ENCODE data around the gene PLCD3. TPM values are rescaled to one million over a fixed set of nuclear protein-coding genes. Genes with fewer than 3 reads are reported as not detected.

The PLCD3 gene
- total and polyA plus RNA-seq, 9 of the 15 experiments (the other 6 are each of a cell fraction or from before 2014, with no cell fraction given) = 0.20 to 22.6 (median 7.5) TPM

DNA sequence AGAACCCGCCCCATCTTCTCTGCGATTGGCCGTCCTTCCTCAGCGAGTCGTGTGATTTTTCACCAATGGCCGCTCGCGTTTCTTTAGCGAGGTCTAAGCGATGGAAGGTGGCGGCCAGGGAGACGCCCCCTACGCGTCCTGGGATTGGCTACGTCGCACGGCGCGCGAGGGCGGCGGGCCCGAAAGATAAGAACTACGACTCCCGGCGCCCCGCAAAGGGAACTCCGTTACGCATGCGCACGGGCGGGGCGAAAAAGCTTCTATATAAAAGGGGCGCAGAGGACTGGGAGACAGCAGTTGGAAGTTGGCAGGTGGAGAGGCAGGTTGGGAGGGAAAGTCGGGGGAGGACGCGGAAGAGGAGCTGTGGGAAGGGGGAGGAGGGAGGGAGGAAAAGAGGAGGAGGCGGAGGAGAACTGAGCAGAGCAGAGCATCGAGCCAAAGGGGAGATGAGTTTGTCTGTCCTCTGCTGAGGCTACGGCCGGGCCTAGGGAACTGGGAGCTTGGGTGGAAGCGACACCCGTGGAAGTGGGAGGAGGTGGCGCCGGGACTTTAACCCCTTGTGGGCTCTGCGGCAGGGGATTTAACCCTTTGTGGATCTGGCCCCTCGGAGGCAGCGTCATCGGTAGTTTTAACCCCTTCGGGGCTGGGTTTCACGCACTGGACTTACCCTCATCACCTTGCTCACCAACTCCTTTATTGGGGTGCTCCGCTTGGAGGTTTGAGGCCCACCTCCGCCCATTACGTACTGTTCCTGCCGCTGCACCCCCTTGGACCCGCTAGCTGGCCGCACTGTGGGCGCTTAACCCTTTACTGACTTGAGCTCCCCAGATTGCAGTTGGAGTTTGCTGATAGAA is 16.1 kb upstream of the PLCD3 start, which contains the start of gene HEXIM1 (continued):
- TF ChIP-seq, protein P1, sequence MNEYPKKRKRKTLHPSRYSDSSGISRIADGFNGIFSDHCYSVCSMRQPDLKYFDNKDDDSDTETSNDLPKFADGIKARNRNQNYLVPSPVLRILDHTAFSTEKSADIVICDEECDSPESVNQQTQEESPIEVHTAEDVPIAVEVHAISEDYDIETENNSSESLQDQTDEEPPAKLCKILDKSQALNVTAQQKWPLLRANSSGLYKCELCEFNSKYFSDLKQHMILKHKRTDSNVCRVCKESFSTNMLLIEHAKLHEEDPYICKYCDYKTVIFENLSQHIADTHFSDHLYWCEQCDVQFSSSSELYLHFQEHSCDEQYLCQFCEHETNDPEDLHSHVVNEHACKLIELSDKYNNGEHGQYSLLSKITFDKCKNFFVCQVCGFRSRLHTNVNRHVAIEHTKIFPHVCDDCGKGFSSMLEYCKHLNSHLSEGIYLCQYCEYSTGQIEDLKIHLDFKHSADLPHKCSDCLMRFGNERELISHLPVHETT (CRISPR knock-in tag; conservative IDR thresholded peaks at IDR 0.05 in 1 of 2, IDR thresholded peaks at IDR 0.05 in 1 of 2) = peak in 1 of 2 experiments; percentile 5; a peak in 1 of 4 replicates
- TF ChIP-seq ZNF436 (CRISPR knock-in tag; IDR thresholded peaks at IDR 0.05) = peak; percentile 77; the same call in 1 of the 2 replicates
- no peak for TF ChIP-seq MEF2A (IDR thresholded peaks at IDR 0.05; ENCODE audit: control insufficient read depth, low read depth, low read length)
- TF ChIP-seq ZFP30 (CRISPR knock-in tag; IDR thresholded peaks at IDR 0.05; ENCODE audit: borderline replicate concordance) = peak; percentile 71; the same call in 1 of the 2 replicates
- TF ChIP-seq CBFA2T3 (IDR thresholded peaks at IDR 0.05) = peak; percentile 48
- no peak for TF ChIP-seq ZNF197 (CRISPR knock-in tag; IDR thresholded peaks at IDR 0.05; ENCODE audit: low read depth)
- no peak for TF ChIP-seq ZZZ3 (IDR thresholded peaks at IDR 0.05)
- peak; percentile 84 for TF ChIP-seq ARHGAP35 (IDR thresholded peaks at IDR 0.05; ENCODE audit: partially characterized antibody)
- peak; percentile 49 for TF ChIP-seq POU5F1 (IDR thresholded peaks at IDR 0.05; ENCODE audit: borderline replicate concordance, low read depth, low read length, partially characterized antibody)
- TF ChIP-seq PATZ1 (CRISPR knock-in tag; IDR thresholded peaks at IDR 0.05; ENCODE audit: borderline replicate concordance) = peak; percentile 89; the same call in 1 of the 2 replicates
- TF ChIP-seq CXXC5 (CRISPR knock-in tag; IDR thresholded peaks at IDR 0.05) = peak; percentile 99
- TF ChIP-seq ZBTB8A (IDR thresholded peaks at IDR 0.05; ENCODE audit: partially characterized antibody) = no peak
- TF ChIP-seq CREB3L1 (IDR thresholded peaks at IDR 0.05; ENCODE audit: borderline replicate concordance, low read depth) = peak; percentile 86
- no peak for TF ChIP-seq TSC22D4 (tag; IDR thresholded peaks at IDR 0.05)
- no peak for TF ChIP-seq NR2C1 (IDR thresholded peaks at IDR 0.05)
- 0 out of 2 replicates have a peak, but pooled peaks have one; percentile 7 for TF ChIP-seq NR2C1 (tag; IDR thresholded peaks at IDR 0.05)
- TF ChIP-seq CTBP1 (IDR thresholded peaks at IDR 0.05; ENCODE audit: borderline replicate concordance) = peak; percentile 83
- TF ChIP-seq GABPB2 (CRISPR knock-in tag; conservative IDR thresholded peaks at IDR 0.05) = peak; percentile 92
- no peak for TF ChIP-seq RBM25 (IDR thresholded peaks at IDR 0.05; ENCODE audit: low read depth, low read length, severe bottlenecking)
- TF ChIP-seq COPS2 (conservative IDR thresholded peaks at IDR 0.05) = no peak
- 0 out of 2 replicates have a peak, but pooled peaks have one; percentile 3 for TF ChIP-seq ZNF316 (IDR thresholded peaks at IDR 0.05)
- TF ChIP-seq CBX3 (IDR thresholded peaks at IDR 0.05; ENCODE audit: borderline replicate concordance in 1 of 2, low read length in 2 of 2) = no peak; a peak in 1 of 3 replicates
- peak; percentile 99 for TF ChIP-seq RBFOX2 (IDR thresholded peaks at IDR 0.05; ENCODE audit: low read depth, low read length)

All from K562 (cell line).